K562 (cell line): Measurements from ENCODE around the gene ATP5F1D. TPM values are rescaled to one million over a fixed set of nuclear protein-coding genes. Genes with fewer than 3 reads are reported as not detected.

Experiments
- ATAC-seq: fragments of 200-7000 bp; cut with Tn5 transposase; 3 replicates; pipeline ENCODE4 v1.9.1; 2020; ENCODE audit warnings: moderate library complexity
- BruUV-seq: library from RNA; stranded (reverse); fragments of 400-500 nt; replicated peaks from 2 replicates; lab custom pipeline; 2021; lab: Mats Ljungman, UMichigan
- CTCF ChIA-PET: fragments of 300-600 bp; formaldehyde crosslinking; extraction: SDS; loops from one replicate; lab custom pipeline; 2021; ENCODE audit warnings: low intra/inter-chr PET ratio; lab: Yijun Ruan, JAX
- POLR2A ChIA-PET: fragments of 300-600, 350-650 bp; sonication (Branson Sonifier 250); formaldehyde crosslinking; extraction: SDS; loops from one replicate; lab custom pipeline; 2021; ENCODE audit warnings: antibody characterized with exemption, inconsistent platforms; lab: Yijun Ruan, JAX
- DNase-seq, 4 experiments: peaks; one replicate each; pipeline versions ENCODE4 v3.0.0 to v3.0.0-alpha.2; 2011 to 2018; ENCODE audit warnings: low spot score in 3 of 4, mixed read lengths in 3 of 4; ENCODE audit errors: extremely low read depth in 1 of 4
- FAIRE-seq: peaks from 2 replicates; lab custom pipeline; 2011; peaks lifted over from hg19 to GRCh38; lab: Jason Lieb, UNC
- H2AFZ ChIP-seq: 2 replicates; pipeline ENCODE4 v1.6.0; 2011; ENCODE audit warnings: low read depth, low read length, control low read depth, inconsistent platforms
- H3K27ac ChIP-seq: fragments of 200-600 bp; 3 replicates; pipeline ENCODE4 v1.8.0; 2011; ENCODE audit warnings: low read depth, mild to moderate bottlenecking, control low read depth, inconsistent platforms, low read length, moderate library complexity, mixed read lengths; ENCODE audit errors: extremely low read depth
- H3K27me3 ChIP-seq, 2 experiments: fragments of 300-600 bp in 1 of 2; 2 replicates in 1 of 2; 3 replicates in 1 of 2; pipeline versions ENCODE4 v1.6.0 to v1.8.0; 2011; ENCODE audit warnings: inconsistent platforms in 2 of 2, low read length in 2 of 2, mild to moderate bottlenecking in 1 of 2, mixed read lengths in 1 of 2, moderate library complexity in 1 of 2; ENCODE audit not compliant: control insufficient read depth in 2 of 2, insufficient read depth in 2 of 2
- H3K36me3 ChIP-seq: fragments of 300-600 bp; 3 replicates; pipeline ENCODE4 v1.8.0; 2011; ENCODE audit warnings: mild to moderate bottlenecking, low read length, inconsistent platforms; ENCODE audit not compliant: control insufficient read depth, insufficient read depth
- H3K4me1 ChIP-seq, 2 experiments: fragments of 200-600 bp in 1 of 2; replicated peaks in 1 of 2; 2 replicates in 1 of 2; 3 replicates in 1 of 2; pipeline versions ENCODE4 v1.5.1 to v1.8.0; 2011; ENCODE audit warnings: inconsistent platforms in 2 of 2, low read length in 2 of 2, mild to moderate bottlenecking in 1 of 2, mixed read lengths in 1 of 2, moderate library complexity in 1 of 2; ENCODE audit not compliant: control insufficient read depth in 2 of 2, insufficient read depth in 2 of 2
- H3K4me2 ChIP-seq: 2 replicates; pipeline ENCODE4 v1.6.1; 2011; ENCODE audit warnings: low read length, control low read depth, inconsistent platforms, mixed read lengths; ENCODE audit not compliant: insufficient read depth
- H3K4me3 ChIP-seq: fragments of 200-600 bp; sonication (generic), shearing (Covaris generic); 2 replicates; pipeline ENCODE4 v1.5.1; 2016; ENCODE audit warnings: control low read depth, inconsistent platforms
- H3K79me2 ChIP-seq: fragments of 200-600 bp; 3 replicates; pipeline ENCODE4 v1.8.0; 2011; ENCODE audit warnings: low read length, inconsistent platforms; ENCODE audit not compliant: control insufficient read depth, insufficient read depth
- H3K9ac ChIP-seq, 2 experiments: 2 replicates each; pipeline versions ENCODE4 v1.6.0 to v1.6.1; 2011; ENCODE audit warnings: low read depth in 2 of 2, low read length in 2 of 2, control low read depth in 1 of 2, inconsistent platforms in 1 of 2, mild to moderate bottlenecking in 1 of 2, mixed read lengths in 1 of 2; ENCODE audit not compliant: insufficient read depth in 1 of 2
- H3K9me1 ChIP-seq: one replicate; pipeline ENCODE4 v1.6.0; 2011; ENCODE audit warnings: inconsistent platforms, mild to moderate bottlenecking, low read length, moderate library complexity; ENCODE audit not compliant: control insufficient read depth, insufficient read depth
- H3K9me3 ChIP-seq: replicated peaks from 2 replicates; pipeline ENCODE4 v1.5.1; 2011; ENCODE audit warnings: low read depth, low read length, inconsistent platforms; ENCODE audit not compliant: control insufficient read depth, insufficient read depth
- H4K20me1 ChIP-seq: replicated peaks from 2 replicates; pipeline ENCODE4 v1.6.1; 2011; ENCODE audit warnings: low read length, inconsistent platforms, mixed read lengths; ENCODE audit not compliant: control insufficient read depth, insufficient read depth
- ARNT ChIP-seq, 2 experiments: fragments of 450-650 bp; IDR thresholded peaks; 2 replicates each; pipeline ENCODE4 v1.6.1; 2016; ENCODE audit warnings: mild to moderate bottlenecking in 1 of 2
- ERF ChIP-seq: fragments of 450-650 bp; formaldehyde crosslinking; IDR thresholded peaks from 2 replicates; pipeline ENCODE4 v1.4.0; 2020; ENCODE audit warnings: mild to moderate bottlenecking, mixed read lengths
- HLTF ChIP-seq: fragments of 450-650 bp; IDR thresholded peaks from 2 replicates; pipeline ENCODE4 v1.6.1; 2016
- MAZ ChIP-seq, 2 experiments: fragments of 450-650 bp in 1 of 2; sonication (generic) in 1 of 2; formaldehyde crosslinking; IDR thresholded peaks in 1 of 2; conservative IDR thresholded peaks in 1 of 2; 2 replicates each; pipeline versions ENCODE4 v1.4.0 to v1.5.0; 2020; ENCODE audit warnings: mild to moderate bottlenecking in 1 of 2, missing genetic modification reagents in 1 of 2
- NFIX ChIP-seq: fragments of 250-450 bp; sonication (Bioruptor Pico); IDR thresholded peaks from 2 replicates; pipeline ENCODE4 v1.4.0; 2020; ENCODE audit warnings: low read depth, mild to moderate bottlenecking, moderate library complexity
- PCBP1 ChIP-seq: fragments of 200-400 bp; formaldehyde crosslinking; IDR thresholded peaks from 2 replicates; pipeline ENCODE4 v1.6.1; 2018; ENCODE audit warnings: mild to moderate bottlenecking, low read depth, low read length; ENCODE audit not compliant: poor library complexity, severe bottlenecking
- POLR2A ChIP-seq: fragments of 450-650 bp; conservative IDR thresholded peaks from 2 replicates; pipeline ENCODE4 v1.6.1; 2016
- RBM22 ChIP-seq: fragments of 200-400 bp; formaldehyde crosslinking; IDR thresholded peaks from 2 replicates; pipeline ENCODE4 v1.6.1; 2018; ENCODE audit warnings: low read length, low read depth; ENCODE audit not compliant: poor library complexity, severe bottlenecking
- RUNX1 ChIP-seq: sonication (generic); IDR thresholded peaks from 2 replicates; pipeline ENCODE4 v1.6.1; 2016; ENCODE audit warnings: antibody characterized with exemption, low read depth
- SNIP1 ChIP-seq: fragments of 450-650 bp; IDR thresholded peaks from 2 replicates; pipeline ENCODE4 v1.7.1; 2017; ENCODE audit warnings: low read depth, mild to moderate bottlenecking
- SRSF3 ChIP-seq: fragments of 200-400 bp; formaldehyde crosslinking; IDR thresholded peaks from 2 replicates; pipeline ENCODE4 v1.6.1; 2016; ENCODE audit warnings: mild to moderate bottlenecking, low read length, moderate library complexity; ENCODE audit not compliant: insufficient read depth
- TBL1XR1 ChIP-seq, 2 experiments: IDR thresholded peaks; 2 replicates each; pipeline ENCODE4 v1.6.1; 2012; ENCODE audit warnings: improper control_type of control experiment in 2 of 2, low read length in 2 of 2, mild to moderate bottlenecking in 1 of 2
- ZNF431 ChIP-seq: sonication (generic); formaldehyde crosslinking; IDR thresholded peaks from 2 replicates; pipeline ENCODE4 v1.8.0; 2022; ENCODE audit warnings: mild to moderate bottlenecking, missing genetic modification reagents
- WGBS: fragments of 100-300 bp; shearing (Covaris generic); methylation state at CpG from one replicate; pipeline ENCODE4 v1.1.6; 2016; ENCODE audit warnings: low coverage, mixed read lengths; ENCODE audit not compliant: insufficient coverage; ENCODE audit errors: missing lambda C conversion rate; 5-methylcytosine and 5-hydroxymethylcytosine counted together
- in situ Hi-C: fragments of 300-500 bp; cut with MboI; formaldehyde crosslinking; loops from 4 replicates; pipeline ENCODE4 v1.15.0; 2018; ENCODE audit warnings: inconsistent platforms, mixed read lengths
- intact Hi-C: fragments of 100-400 bp; cut with micrococcal nuclease; formaldehyde crosslinking; loops from 2 replicates; pipeline ENCODE4 v1.14.2; 2022
- polyA plus RNA-seq, 8 experiments: library from polyadenylated mRNA; depleted of rRNA in 4 of 8; stranded (reverse) in 5 of 8; unstranded in 3 of 8; fragments of >200 nt; fragmentation: Nextera tagmentation in 2 of 8; fragmentation: Illumina TruSeq in 1 of 8; extraction: Ambion mirVana in 2 of 8; extraction: Trizol in 1 of 8; gene quantifications; 2 replicates each; pipeline versions ENCODE4 v1.2.1 to v1.2.3, GENCODE V29; 2011 to 2014; ENCODE audit warnings: inconsistent platforms in 1 of 8, missing spikeins in 1 of 8
- total RNA-seq, 7 experiments: library from RNA; depleted of rRNA in 6 of 7; stranded (reverse); fragments of >200 nt in 6 of 7; fragmentation: Illumina TruSeq in 2 of 7; extraction: Trizol in 2 of 7; gene quantifications; 2 replicates each; pipeline versions ENCODE4 v1.2.1 to v1.2.3, GENCODE V29; 2011 to 2021; ENCODE audit warnings: low replicate concordance in 1 of 7
- TF ChIP-seq, protein P1 (sequence below): IDR thresholded peaks from 2 replicates; pipeline ENCODE4 v1.6.1; 2016; ENCODE audit warnings: missing genetic modification characterization, missing compliant biosample characterization

The ATP5F1D gene
- total and polyA plus RNA-seq, 9 of the 15 experiments (the other 6 are each of a cell fraction or from before 2014, with no cell fraction given) = 3.9 to 409 (median 36.8) TPM

DNA sequence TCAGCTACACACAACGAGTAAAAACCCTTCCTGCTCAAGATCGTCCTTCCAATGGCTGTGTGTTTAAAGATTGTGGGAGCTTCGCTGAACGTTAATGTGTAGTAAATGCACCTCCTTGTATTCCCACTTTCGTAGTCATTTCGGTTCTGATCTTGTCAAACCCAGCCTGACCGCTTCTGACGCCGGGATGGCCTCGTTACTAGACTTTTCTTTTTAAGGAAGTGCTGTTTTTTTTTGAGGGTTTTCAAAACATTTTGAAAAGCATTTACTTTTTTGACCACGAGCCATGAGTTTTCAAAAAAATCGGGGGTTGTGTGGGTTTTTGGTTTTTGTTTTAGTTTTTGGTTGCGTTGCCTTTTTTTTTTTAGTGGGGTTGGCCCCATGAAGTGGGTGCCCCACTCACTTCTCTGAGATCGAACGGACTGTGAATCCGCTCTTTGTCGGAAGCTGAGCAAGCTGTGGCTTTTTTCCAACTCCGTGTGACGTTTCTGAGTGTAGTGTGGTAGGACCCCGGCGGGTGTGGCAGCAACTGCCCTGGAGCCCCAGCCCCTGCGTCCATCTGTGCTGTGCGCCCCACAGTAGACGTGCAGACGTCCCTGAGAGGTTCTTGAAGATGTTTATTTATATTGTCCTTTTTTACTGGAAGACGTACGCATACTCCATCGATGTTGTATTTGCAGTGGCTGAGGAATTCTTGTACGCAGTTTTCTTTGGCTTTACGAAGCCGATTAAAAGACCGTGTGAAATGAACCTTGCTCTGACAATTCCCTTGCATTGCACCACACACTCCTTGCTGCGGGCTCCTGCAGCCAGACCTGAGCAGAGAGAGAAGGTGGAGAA, 31.1 kb downstream of the ATP5F1D start (continued):
- TF ChIP-seq TBL1XR1 (IDR thresholded peaks at IDR 0.05; ENCODE audit: low read length in 2 of 2) = peak; percentile 28 to 49; a peak in 1 of 4 replicates

DNA sequence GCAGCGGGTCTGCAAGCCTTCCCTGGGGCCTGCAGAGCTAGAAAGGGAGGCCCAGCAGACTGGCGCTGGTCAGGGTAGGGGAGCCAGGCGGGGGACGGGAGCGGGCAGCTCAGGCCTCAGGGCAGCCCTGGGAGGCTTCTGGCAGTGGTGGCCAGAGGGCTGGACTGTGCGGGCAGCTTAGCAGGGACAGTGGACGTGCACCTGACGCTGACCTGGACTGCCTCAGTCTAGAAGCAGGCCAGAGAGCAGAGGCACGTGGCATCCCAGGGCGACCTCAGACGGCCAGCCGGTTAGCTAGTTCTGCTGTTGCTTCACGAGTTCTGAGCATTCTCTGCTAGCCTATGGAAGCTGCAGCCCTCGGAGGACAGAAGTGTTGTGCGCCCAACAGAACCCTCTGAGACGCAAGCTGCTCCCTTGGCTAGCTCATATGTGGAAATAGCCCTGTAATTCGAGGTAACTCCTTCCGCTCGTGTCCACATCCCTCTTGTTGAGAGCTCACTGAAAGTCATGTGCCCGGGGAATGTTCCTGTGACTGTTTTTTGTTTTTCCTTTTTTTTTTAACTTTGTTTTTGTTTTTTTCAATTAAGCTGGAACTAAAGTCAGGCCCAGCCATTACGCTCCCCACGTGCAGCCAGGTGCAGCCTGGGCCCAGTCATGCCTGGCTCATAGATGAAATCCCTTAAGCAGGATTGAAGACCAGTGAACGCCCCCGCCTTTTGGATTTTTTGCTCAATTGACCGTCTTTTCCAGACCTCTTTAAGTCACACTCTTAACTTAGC, 31.9 kb downstream of the ATP5F1D start:
- no TSS peak for BruUV-seq
- DNase-seq = peak in 1 of 4 experiments; percentile 39
- Histone ChIP-seq H3K27me3 (no peaks in the 10 kb centered on the region), H3K9me3 (no peaks in the 10 kb centered on the region), H2AFZ (no peak overlapping the region), H4K20me1 (peaks cover 26% of the 10 kb centered on the region), H3K36me3 (peaks cover 71% of the 10 kb centered on the region), H3K4me1 (peaks cover 62 to 92% of the 10 kb centered on the region in 2 experiments), H3K79me2 (peaks cover 78% of the 10 kb centered on the region), H3K9me1 (no peaks in the 10 kb centered on the region), H3K27ac (peak overlapping the region; percentile 92), H3K4me2 (peak overlapping the region; percentile 93), H3K4me3 (peak overlapping the region; percentile 68), H3K9ac (peak overlapping the region; percentile 90 to 92)
- WGBS = 63% methylated on average over 25 of the region's 25 CpGs
- ATAC-seq = no peak
- POLR2A ChIA-PET = interaction anchor here (0.6 to 2.8 kb wide), 13 partner anchors 9 to 474 kb away, joined by 3 to 14 read pairs (median 3); no protein-coding TSS in a partner anchor
- in situ Hi-C loops (no loop called here), intact Hi-C loops (loop anchor here (10.0 kb wide), 1 partner anchor 171 kb away; no protein-coding TSS in a partner anchor)
- peak; percentile 29 for FAIRE-seq
- CTCF ChIA-PET = no interaction called here
- TF ChIP-seq SNIP1 = peak; percentile 52; the same call in 1 of the 2 replicates
- 0 out of 2 replicates have a peak, but pooled peaks have one; percentile 40 for TF ChIP-seq ZNF431 (CRISPR knock-in tag)
- peak in 1 of 2 experiments; percentile 37; a peak in 3 of 4 replicates for TF ChIP-seq MAZ (CRISPR knock-in tag; conservative IDR thresholded peaks at IDR 0.05 in 1 of 2, IDR thresholded peaks at IDR 0.05 in 1 of 2)
- 0 out of 2 replicates have a peak, but pooled peaks have one; percentile 23 for TF ChIP-seq SRSF3
- TF ChIP-seq, protein P1, sequence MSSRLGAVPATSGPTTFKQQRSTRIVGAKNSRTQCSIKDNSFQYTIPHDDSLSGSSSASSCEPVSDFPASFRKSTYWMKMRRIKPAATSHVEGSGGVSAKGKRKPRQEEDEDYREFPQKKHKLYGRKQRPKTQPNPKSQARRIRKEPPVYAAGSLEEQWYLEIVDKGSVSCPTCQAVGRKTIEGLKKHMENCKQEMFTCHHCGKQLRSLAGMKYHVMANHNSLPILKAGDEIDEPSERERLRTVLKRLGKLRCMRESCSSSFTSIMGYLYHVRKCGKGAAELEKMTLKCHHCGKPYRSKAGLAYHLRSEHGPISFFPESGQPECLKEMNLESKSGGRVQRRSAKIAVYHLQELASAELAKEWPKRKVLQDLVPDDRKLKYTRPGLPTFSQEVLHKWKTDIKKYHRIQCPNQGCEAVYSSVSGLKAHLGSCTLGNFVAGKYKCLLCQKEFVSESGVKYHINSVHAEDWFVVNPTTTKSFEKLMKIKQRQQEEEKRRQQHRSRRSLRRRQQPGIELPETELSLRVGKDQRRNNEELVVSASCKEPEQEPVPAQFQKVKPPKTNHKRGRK = no peak
- TF ChIP-seq ARNT (IDR thresholded peaks at IDR 0.05) = 0 out of 4 replicates have a peak, but pooled peaks of 1 of the 2 experiments have one; percentile 67
- TF ChIP-seq NFIX (CRISPR knock-in tag) = no peak
- no peak for TF ChIP-seq PCBP1
- TF ChIP-seq ERF (CRISPR knock-in tag) = peak; percentile 93
- TF ChIP-seq RUNX1 = peak; percentile 44; the same call in 1 of the 2 replicates
- peak; percentile 43 for TF ChIP-seq RBM22
- TF ChIP-seq POLR2A = peak; percentile 60
- TF ChIP-seq HLTF = 0 out of 2 replicates have a peak, but pooled peaks have one; percentile 14
